Measurements from ENCODE around the gene ARGLU1. TPM values are rescaled to one million over a fixed set of nuclear protein-coding genes. Genes with fewer than 3 reads are reported as not detected.

The ARGLU1 gene, protein sequence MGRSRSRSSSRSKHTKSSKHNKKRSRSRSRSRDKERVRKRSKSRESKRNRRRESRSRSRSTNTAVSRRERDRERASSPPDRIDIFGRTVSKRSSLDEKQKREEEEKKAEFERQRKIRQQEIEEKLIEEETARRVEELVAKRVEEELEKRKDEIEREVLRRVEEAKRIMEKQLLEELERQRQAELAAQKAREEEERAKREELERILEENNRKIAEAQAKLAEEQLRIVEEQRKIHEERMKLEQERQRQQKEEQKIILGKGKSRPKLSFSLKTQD
- 28.7 and 37.3 TPM in 2 replicates for total RNA-seq

DNA sequence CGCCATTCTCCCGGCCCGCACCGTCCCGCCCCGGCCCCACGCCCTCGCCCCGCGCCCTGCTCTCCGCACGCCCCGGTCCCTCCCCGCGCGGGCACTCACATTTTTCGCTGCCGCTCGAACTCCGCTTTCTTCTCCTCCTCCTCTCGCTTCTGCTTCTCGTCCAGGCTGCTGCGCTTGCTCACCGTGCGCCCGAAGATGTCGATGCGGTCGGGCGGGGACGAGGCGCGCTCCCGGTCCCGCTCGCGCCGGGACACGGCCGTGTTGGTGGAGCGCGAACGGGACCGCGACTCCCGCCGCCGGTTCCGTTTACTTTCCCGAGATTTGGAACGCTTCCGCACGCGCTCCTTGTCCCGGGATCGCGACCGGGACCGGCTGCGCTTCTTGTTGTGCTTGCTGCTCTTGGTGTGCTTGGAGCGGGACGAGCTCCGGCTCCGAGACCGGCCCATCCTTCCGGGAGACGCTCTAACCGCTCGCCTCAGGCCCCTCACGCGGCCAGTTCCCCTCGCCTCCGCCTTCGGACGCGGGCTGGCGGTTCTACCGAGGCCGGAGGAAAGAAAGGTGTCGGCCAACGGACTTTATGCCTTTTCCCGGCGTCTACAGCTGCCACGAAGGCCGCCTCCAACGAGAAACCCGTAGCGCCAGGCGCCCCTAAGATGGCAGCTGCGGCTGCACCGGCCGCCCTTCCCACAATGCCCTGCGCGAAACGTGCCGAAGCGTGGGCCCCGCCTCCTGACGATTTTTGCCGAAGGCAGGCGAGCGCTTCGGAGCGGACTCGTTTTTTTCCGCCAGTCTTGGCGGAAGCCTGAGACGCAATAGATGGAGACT, at the start of gene ARGLU1:
Gene ARGLU1 (minus strand): TSS at position 664 of the 825 bp plus-strand sequence. CDS start 218 bp downstream, at position 446.

GRCh38 chr13:106535552-106536243, 32.2 kb downstream of the ARGLU1 start, which contains the start of gene EFNB2:
Gene EFNB2, minus strand, starts transcription at chr13:106535662. Its CDS starts 698 bp downstream, at chr13:106534964.

Other genes starting within 250 kb of the ARGLU1 start
- 31.5 and 34.4 TPM in 2 replicates for gene EFNB2, start 32.5 kb downstream of the ARGLU1 start, total RNA-seq